Panc1 (cell line): Measurements from ENCODE around the gene ATP6V0B. TPM values are rescaled to one million over a fixed set of nuclear protein-coding genes. Genes with fewer than 3 reads are reported as not detected.

ENCODE experiments used
- ATAC-seq: fragments of 200-7000 bp; cut with Tn5 transposase; 2 replicates; pipeline ENCODE4 v1.9.1; 2020; ENCODE audit warnings: mild to moderate bottlenecking, moderate library complexity
- BruUV-seq: library from RNA; stranded (reverse); fragments of 400-500 nt; replicated peaks from 2 replicates; lab custom pipeline; 2021; lab: Mats Ljungman, UMichigan
- CTCF ChIA-PET: fragments of 300-600 bp; sonication (Branson Sonifier 250); formaldehyde crosslinking; loops from one replicate; lab custom pipeline; 2022; ENCODE audit warnings: antibody characterized with exemption; lab: Charles Lee
- POLR2A ChIA-PET: fragments of 300-600 bp; sonication (Branson Sonifier 250); formaldehyde crosslinking; loops from one replicate; lab custom pipeline; 2022; ENCODE audit warnings: antibody characterized with exemption; lab: Charles Lee
- DNase-seq: peaks from one replicate; pipeline ENCODE4 v3.0.0-alpha.2; 2010; ENCODE audit warnings: low read depth, low spot score
- H3K27ac ChIP-seq: 2 replicates; pipeline ENCODE4 v1.5.1; 2011; ENCODE audit warnings: mild to moderate bottlenecking, low read length, inconsistent platforms
- H3K27me3 ChIP-seq: fragments of 200-500 bp; sonication (Bioruptor generic); 2 replicates; pipeline ENCODE4 v1.6.0; 2014; ENCODE audit warnings: low read length, inconsistent platforms; ENCODE audit not compliant: control insufficient read depth, insufficient read depth
- H3K36me3 ChIP-seq: fragments of 200-500 bp; sonication (Bioruptor generic); 2 replicates; pipeline ENCODE4 v1.5.1; 2014; ENCODE audit warnings: inconsistent platforms, mild to moderate bottlenecking, low read length, moderate library complexity; ENCODE audit not compliant: control insufficient read depth, insufficient read depth
- H3K4me1 ChIP-seq: 2 replicates; pipeline ENCODE4 v1.5.1; 2011; ENCODE audit warnings: inconsistent platforms, mild to moderate bottlenecking, low read length, moderate library complexity; ENCODE audit not compliant: control insufficient read depth, insufficient read depth
- H3K4me3 ChIP-seq, 2 experiments: 2 replicates each; pipeline ENCODE4 v1.5.1; 2011 to 2012; ENCODE audit warnings: low read depth in 2 of 2, low read length in 2 of 2, mild to moderate bottlenecking in 2 of 2, inconsistent platforms in 1 of 2, moderate library complexity in 1 of 2
- H3K9me3 ChIP-seq: fragments of 200-500 bp; sonication (Bioruptor generic); 2 replicates; pipeline ENCODE4 v1.5.1; 2014; ENCODE audit warnings: low read depth, mild to moderate bottlenecking, inconsistent platforms, low read length, moderate library complexity; ENCODE audit not compliant: control insufficient read depth, insufficient read depth
- CTCF ChIP-seq: fragments of 450-650 bp; IDR thresholded peaks from 2 replicates; pipeline ENCODE4 v1.5.1; 2017; ENCODE audit warnings: mild to moderate bottlenecking
- POLR2AphosphoS5 ChIP-seq: IDR thresholded peaks from 2 replicates; pipeline ENCODE4 v1.6.1; 2012; ENCODE audit warnings: mild to moderate bottlenecking, low read depth, low read length, moderate library complexity
- REST ChIP-seq, 2 experiments: IDR thresholded peaks; 2 replicates each; pipeline ENCODE4 v1.6.1; 2011 to 2012; ENCODE audit warnings: low read depth in 2 of 2, control low read depth in 1 of 2, low read length in 1 of 2, mild to moderate bottlenecking in 1 of 2, moderate library complexity in 1 of 2; ENCODE audit not compliant: insufficient read depth in 1 of 2
- SIN3A ChIP-seq: IDR thresholded peaks from 2 replicates; pipeline ENCODE4 v1.6.1; 2012; ENCODE audit warnings: low read depth, mild to moderate bottlenecking, low read length, moderate library complexity, borderline replicate concordance; ENCODE audit not compliant: insufficient read depth
- TCF7L2 ChIP-seq: IDR thresholded peaks from 2 replicates; pipeline ENCODE4 v1.6.1; 2011; ENCODE audit warnings: mild to moderate bottlenecking, low read depth, low read length, inconsistent platforms
- in situ Hi-C: cut with HindIII; loops from 2 replicates; pipeline ENCODE4 v1.10.0; 2016; ENCODE audit warnings: low sequenced_read_pairs, low pct_unique_long_range_greater_than_20kb
- intact Hi-C: fragments of 100-400 bp; cut with micrococcal nuclease; formaldehyde crosslinking; loops from one replicate; pipeline ENCODE4 v1.10.0; 2022; ENCODE audit not compliant: unreplicated experiment
- total RNA-seq: library from RNA; stranded (reverse); gene quantifications from one replicate; pipeline ENCODE4 v1.2.1, GENCODE V29; 2021; ENCODE audit not compliant: unreplicated experiment

The ATP6V0B gene
- total RNA-seq, 1 experiment from 2014 or later, result 134 TPM

GRCh38 chr1:44016041-44016889, 41.5 kb downstream of the ATP6V0B start:
- POLR2A ChIA-PET, result no interaction called here
- intact Hi-C loops, result no loop called here
- ATAC-seq (no peak; the same call in 1 of the 2 replicates), DNase-seq (no peak)
- CTCF ChIA-PET, result interaction anchor here (0.6 kb wide), 1 partner anchor 28 kb away, joined by 15 read pairs; no protein-coding TSS in a partner anchor
- Histone ChIP-seq H3K36me3 (no peaks in the 10 kb centered on the region), H3K27me3 (no peaks in the 10 kb centered on the region), H3K27ac (no peak overlapping the region), H3K4me1 (no peaks in the 10 kb centered on the region), H3K4me3 (no peak overlapping the region), H3K9me3 (no peaks in the 10 kb centered on the region)
- TF ChIP-seq SIN3A, result no peak
- TF ChIP-seq POLR2AphosphoS5, result no peak
- TF ChIP-seq REST (IDR thresholded peaks at IDR 0.05; ENCODE audit: insufficient read depth in 1 of 2, low read depth in 2 of 2, low read length in 1 of 2), result no peak
- no peak for TF ChIP-seq CTCF
- TF ChIP-seq TCF7L2, result no peak
- BruUV-seq, result no TSS peak
- in situ Hi-C loops, result no loop called here

- ATAC-seq (no peak), DNase-seq (no peak)
- intact Hi-C loops, result no loop called here
- Histone ChIP-seq H3K4me1 (no peaks in the 10 kb centered on the region), H3K27me3 (no peaks in the 10 kb centered on the region), H3K4me3 (no peak overlapping the region), H3K9me3 (no peaks in the 10 kb centered on the region), H3K36me3 (no peaks in the 10 kb centered on the region), H3K27ac (no peak overlapping the region)
- CTCF ChIA-PET, result interaction anchor here (0.6 kb wide), 1 partner anchor 29 kb away, joined by 15 read pairs; no protein-coding TSS in a partner anchor
- no TSS peak for BruUV-seq
- TF ChIP-seq TCF7L2 (no peak), CTCF (no peak), SIN3A (no peak), REST (IDR thresholded peaks at IDR 0.05; ENCODE audit: insufficient read depth in 1 of 2, low read depth in 2 of 2, low read length in 1 of 2) (no peak), POLR2AphosphoS5 (no peak)
- POLR2A ChIA-PET, result no interaction called here
- in situ Hi-C loops, result no loop called here
Observed at GRCh38 chr1:44016890-44017400, 42.2 kb downstream of the ATP6V0B start.
